OCI-LY1 (cell line): Measurements from ENCODE around the gene PBX3.

ENCODE experiments used
- H2AFZ ChIP-seq: fragments of 200-600 bp; sonication (generic), shearing (Covaris generic); 2 replicates; pipeline ENCODE4 v1.6.0; 2014; ENCODE audit warnings: antibody characterized with exemption, mild to moderate bottlenecking, low read length
- H3F3A ChIP-seq: fragments of 200-600 bp; sonication (generic), shearing (Covaris generic); 2 replicates; pipeline ENCODE4 v1.6.0; 2014; ENCODE audit warnings: mild to moderate bottlenecking, antibody characterized with exemption, low read length, moderate library complexity; ENCODE audit not compliant: insufficient read depth
- H3K27ac ChIP-seq: fragments of 200-600 bp; sonication (generic); 2 replicates; pipeline ENCODE4 v1.5.1; 2014; ENCODE audit warnings: low read length, mixed run types, mild to moderate bottlenecking, low read depth; ENCODE audit not compliant: poor library complexity, severe bottlenecking
- H3K27me3 ChIP-seq: fragments of 200-600 bp; sonication (generic); 2 replicates; pipeline ENCODE4 v1.6.0; 2014; ENCODE audit warnings: antibody characterized with exemption, mild to moderate bottlenecking, low read length, moderate library complexity; ENCODE audit not compliant: insufficient read depth
- H3K36me3 ChIP-seq: fragments of 200-600 bp; sonication (generic); 2 replicates; pipeline ENCODE4 v1.6.1; 2014; ENCODE audit warnings: mild to moderate bottlenecking, antibody characterized with exemption, low read length, moderate library complexity, mixed read lengths; ENCODE audit not compliant: insufficient read depth
- H3K4me1 ChIP-seq: fragments of 200-600 bp; sonication (generic); 2 replicates; pipeline ENCODE4 v1.5.1; 2014; ENCODE audit warnings: mild to moderate bottlenecking, low read length, moderate library complexity; ENCODE audit not compliant: insufficient read depth, severe bottlenecking
- H3K4me2 ChIP-seq: fragments of 200-600 bp; sonication (generic), shearing (Covaris generic); 2 replicates; pipeline ENCODE4 v1.6.1; 2014; ENCODE audit warnings: low read length
- H3K4me3 ChIP-seq: fragments of 200-600 bp; sonication (generic); 2 replicates; pipeline ENCODE4 v1.5.1; 2014; ENCODE audit warnings: low read length, low read depth, mild to moderate bottlenecking, mixed read lengths; ENCODE audit not compliant: poor library complexity, severe bottlenecking
- H3K79me2 ChIP-seq: fragments of 200-600 bp; shearing (Covaris generic); 2 replicates; pipeline ENCODE4 v1.6.1; 2016; ENCODE audit warnings: mixed run types, low read length, mixed read lengths; ENCODE audit not compliant: insufficient read depth
- H3K9ac ChIP-seq: fragments of 200-600 bp; sonication (generic), shearing (Covaris generic); 2 replicates; pipeline ENCODE4 v1.6.1; 2014; ENCODE audit warnings: mild to moderate bottlenecking, low read length, mixed read lengths
- H3K9me2 ChIP-seq: fragments of 200-600 bp; sonication (generic), shearing (Covaris generic); 2 replicates; pipeline ENCODE4 v1.6.1; 2014; ENCODE audit warnings: low read depth, mild to moderate bottlenecking, low read length, mixed read lengths
- H3K9me3 ChIP-seq: fragments of 200-600 bp; shearing (Covaris generic); 2 replicates; pipeline ENCODE4 v1.6.1; 2014; ENCODE audit warnings: low read length, mixed read lengths
- H4K20me1 ChIP-seq: fragments of 200-600 bp; sonication (generic), shearing (Covaris generic); 2 replicates; pipeline ENCODE4 v1.6.0; 2016; ENCODE audit warnings: mild to moderate bottlenecking, low read length; ENCODE audit not compliant: insufficient read depth
- CTCF ChIP-seq: fragments of 200-600 bp; sonication (generic), shearing (Covaris generic); IDR thresholded peaks from 2 replicates; pipeline ENCODE4 v1.5.1; 2017; ENCODE audit warnings: mild to moderate bottlenecking, antibody characterized with exemption, low read length, moderate library complexity, mixed read lengths
- EZH2 ChIP-seq: fragments of 200-600 bp; sonication (generic), shearing (Covaris generic); IDR thresholded peaks from 2 replicates; pipeline ENCODE4 v1.8.0; 2017; ENCODE audit warnings: borderline replicate concordance, mixed run types, mild to moderate bottlenecking, antibody characterized with exemption, low read length, moderate library complexity, mixed read lengths

PBX3 gene

GRCh38 chr9:125914411-125914810, 167.2 kb downstream of the PBX3 start:
- no peaks in the 10 kb centered on the region for H3K4me1 ChIP-seq
- TF ChIP-seq CTCF (no peak), EZH2 (no peak)
- H3K4me3 ChIP-seq = no peak overlapping the region
- H3K4me2 ChIP-seq = no peak overlapping the region
- no peaks in the 10 kb centered on the region for H3K36me3 ChIP-seq
- H3K9me2 ChIP-seq = no peaks in the 10 kb centered on the region
- H2AFZ ChIP-seq = no peak overlapping the region
- H3K27ac ChIP-seq = no peak overlapping the region
- no peaks in the 10 kb centered on the region for H3F3A ChIP-seq
- no peaks in the 10 kb centered on the region for H3K79me2 ChIP-seq
- no peaks in the 10 kb centered on the region for H3K27me3 ChIP-seq
- H3K9me3 ChIP-seq = no peaks in the 10 kb centered on the region
- H4K20me1 ChIP-seq = no peaks in the 10 kb centered on the region
- H3K9ac ChIP-seq = no peak overlapping the region

GRCh38 chr9:125915606-125916005, 168.4 kb downstream of the PBX3 start:
- no peak overlapping the region for H2AFZ ChIP-seq
- H3K4me1 ChIP-seq = no peaks in the 10 kb centered on the region
- no peaks in the 10 kb centered on the region for H4K20me1 ChIP-seq
- H3K79me2 ChIP-seq = no peaks in the 10 kb centered on the region
- H3K4me3 ChIP-seq = no peak overlapping the region
- no peaks in the 10 kb centered on the region for H3K9me2 ChIP-seq
- TF ChIP-seq CTCF (no peak), EZH2 (no peak)
- H3K9ac ChIP-seq = no peak overlapping the region
- H3K27ac ChIP-seq = no peak overlapping the region
- no peaks in the 10 kb centered on the region for H3K9me3 ChIP-seq
- no peaks in the 10 kb centered on the region for H3K27me3 ChIP-seq
- no peaks in the 10 kb centered on the region for H3F3A ChIP-seq
- no peak overlapping the region for H3K4me2 ChIP-seq
- no peaks in the 10 kb centered on the region for H3K36me3 ChIP-seq

- H3K27ac ChIP-seq = no peak overlapping the region
- no peak for TF ChIP-seq EZH2
- no peak for TF ChIP-seq CTCF
- no peaks in the 10 kb centered on the region for H3K79me2 ChIP-seq
- H3K27me3 ChIP-seq = no peaks in the 10 kb centered on the region
- no peak overlapping the region for H2AFZ ChIP-seq
- no peaks in the 10 kb centered on the region for H3K9me3 ChIP-seq
- no peaks in the 10 kb centered on the region for H3F3A ChIP-seq
- H3K4me3 ChIP-seq = no peak overlapping the region
- no peaks in the 10 kb centered on the region for H3K36me3 ChIP-seq
- H3K4me1 ChIP-seq = no peaks in the 10 kb centered on the region
- no peak overlapping the region for H3K9ac ChIP-seq
- no peak overlapping the region for H3K4me2 ChIP-seq
- no peaks in the 10 kb centered on the region for H3K9me2 ChIP-seq
- H4K20me1 ChIP-seq = no peaks in the 10 kb centered on the region
These were observed 172.4 kb downstream of the PBX3 start for GRCh38 chr9:125919565-125919964.
